Esophagus squamous epithelium (tissue), 4 donors: ENCODE results near the gene TECPR1.

Experiments used
- POLR2A ChIP-seq, 4 donors: fragments of 450-650 bp; IDR thresholded peaks; one replicate each; pipeline ENCODE4 v1.6.1; 2017; ENCODE audit warnings: antibody characterized with exemption in 4 of 4, mild to moderate bottlenecking in 4 of 4, moderate library complexity in 3 of 4
- TF ChIP-seq, protein P1 (sequence below), 6 experiments: fragments of 450-650 bp in 4 of 6; fragments of 200-600 bp in 2 of 6; sonication (generic) in 2 of 6; IDR thresholded peaks; one replicate each; pipeline ENCODE4 v1.5.1; 2016 to 2019; ENCODE audit warnings: antibody characterized with exemption in 6 of 6, mild to moderate bottlenecking in 4 of 6, moderate library complexity in 4 of 6

GRCh38 chr7:98281757-98282606, 29.9 kb upstream of the TECPR1 start:
- no peak for TF ChIP-seq POLR2A (IDR thresholded peaks at IDR 0.05)
- TF ChIP-seq, protein P1, sequence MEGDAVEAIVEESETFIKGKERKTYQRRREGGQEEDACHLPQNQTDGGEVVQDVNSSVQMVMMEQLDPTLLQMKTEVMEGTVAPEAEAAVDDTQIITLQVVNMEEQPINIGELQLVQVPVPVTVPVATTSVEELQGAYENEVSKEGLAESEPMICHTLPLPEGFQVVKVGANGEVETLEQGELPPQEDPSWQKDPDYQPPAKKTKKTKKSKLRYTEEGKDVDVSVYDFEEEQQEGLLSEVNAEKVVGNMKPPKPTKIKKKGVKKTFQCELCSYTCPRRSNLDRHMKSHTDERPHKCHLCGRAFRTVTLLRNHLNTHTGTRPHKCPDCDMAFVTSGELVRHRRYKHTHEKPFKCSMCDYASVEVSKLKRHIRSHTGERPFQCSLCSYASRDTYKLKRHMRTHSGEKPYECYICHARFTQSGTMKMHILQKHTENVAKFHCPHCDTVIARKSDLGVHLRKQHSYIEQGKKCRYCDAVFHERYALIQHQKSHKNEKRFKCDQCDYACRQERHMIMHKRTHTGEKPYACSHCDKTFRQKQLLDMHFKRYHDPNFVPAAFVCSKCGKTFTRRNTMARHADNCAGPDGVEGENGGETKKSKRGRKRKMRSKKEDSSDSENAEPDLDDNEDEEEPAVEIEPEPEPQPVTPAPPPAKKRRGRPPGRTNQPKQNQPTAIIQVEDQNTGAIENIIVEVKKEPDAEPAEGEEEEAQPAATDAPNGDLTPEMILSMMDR (IDR thresholded peaks at IDR 0.05) = no peak
